Measurements from ENCODE around the gene LRRC26.

GRCh38 chr9:137189297-137190295, 19.7 kb upstream of the LRRC26 start:
- TF ChIP-seq EZH2 (IDR thresholded peaks at IDR 0.05) (no peak), POLR2AphosphoS5 (IDR thresholded peaks at IDR 0.05; ENCODE audit: borderline replicate concordance, low read depth, low read length) (no peak)

Data from SK-N-MC (cell line).